HFF-Myc (cell line): ENCODE data around the gene RETN.
A peak's percentile ranks its signal among the peaks of the same experiment; 100 is the strongest.

ENCODE experiments used
- DNase-seq: peaks from one replicate; pipeline ENCODE4 v3.0.0-alpha.2; 2011; ENCODE audit warnings: low read depth; ENCODE audit errors: extremely low read depth
- H3K4me3 ChIP-seq: replicated peaks from 2 replicates; pipeline ENCODE4 v1.5.1; 2011; ENCODE audit warnings: low read depth, mild to moderate bottlenecking, control low read depth, low read length
- CTCF ChIP-seq: IDR thresholded peaks from 2 replicates; pipeline ENCODE4 v1.5.1; 2012; ENCODE audit warnings: mild to moderate bottlenecking, low read depth, low read length, control low read depth; ENCODE audit errors: missing control alignments

The RETN gene

GRCh38 chr19:7679771-7680605 is 11.1 kb downstream of the RETN start:
- DNase-seq: no peak
- no peak for TF ChIP-seq CTCF
- H3K4me3 ChIP-seq: peak overlapping the region; percentile 98

GRCh38 chr19:7680606-7681339 is 11.9 kb downstream of the RETN start, which contains the start of gene TRAPPC5:
Gene TRAPPC5, plus strand, starts transcription at chr19:7680833. Its CDS starts 1,421 bp downstream, at chr19:7682254.
- TF ChIP-seq CTCF: peak; percentile 68
- peak; percentile 30 for DNase-seq
- H3K4me3 ChIP-seq: peak within 1 kb of the TSS; percentile 98

GRCh38 chr19:7681340-7682174 is 12.7 kb downstream of the RETN start:
- peak; percentile 59 for TF ChIP-seq CTCF
- H3K4me3 ChIP-seq: peak overlapping the region; percentile 98
- peak; percentile 54 for DNase-seq

GRCh38 chr19:7682175-7682855 is 13.5 kb downstream of the RETN start:
- DNase-seq: no peak
- H3K4me3 ChIP-seq: peak overlapping the region; percentile 98
- no peak for TF ChIP-seq CTCF

GRCh38 chr19:7685546-7686445 is 16.9 kb downstream of the RETN start:
- no peak overlapping the region for H3K4me3 ChIP-seq

More at GRCh38 chr19:7685546-7686445, 16.9 kb downstream of the RETN start:
- no peak for TF ChIP-seq CTCF
- DNase-seq: no peak
